ENCODE results near the gene ERG. TPM values are rescaled to one million over a fixed set of nuclear protein-coding genes. Genes with fewer than 3 reads are reported as not detected.

ERG gene
- total and polyA plus RNA-seq, 7 donors: 2.7 to 14.5 (median 7.6) TPM

DNA sequence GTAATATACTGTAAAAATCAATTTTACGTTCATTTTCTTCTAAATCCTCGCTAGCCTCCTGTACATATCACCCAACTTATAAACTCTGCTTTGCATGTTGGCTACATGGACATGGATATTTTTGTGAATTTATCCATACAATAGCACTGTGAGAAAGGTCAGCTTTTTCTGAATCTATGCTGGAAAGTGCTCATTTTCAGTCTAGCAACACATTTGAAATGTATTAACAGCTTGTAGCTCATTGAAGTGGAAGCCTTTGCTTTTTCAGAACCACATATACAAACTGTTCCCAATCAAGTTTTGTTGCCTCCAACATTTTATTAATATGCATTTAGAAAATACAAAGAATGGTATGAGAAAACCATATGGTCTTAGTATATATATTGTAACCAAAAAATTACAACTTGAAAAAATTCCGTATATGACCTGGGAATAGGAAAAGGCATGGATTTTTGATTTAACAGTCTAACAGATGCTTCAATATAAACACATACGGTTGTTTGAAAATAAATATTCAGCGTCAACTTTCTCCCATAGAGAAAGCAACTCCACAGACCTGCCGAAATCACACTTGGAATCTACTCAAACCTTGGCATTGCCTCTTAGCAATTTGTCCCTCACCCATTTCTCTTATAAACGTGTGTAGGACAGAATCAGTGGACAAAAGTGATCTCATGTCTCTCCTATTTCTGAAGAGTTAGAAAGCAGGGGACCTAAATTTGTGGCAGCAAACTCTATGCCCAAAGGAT lies 112.7 kb downstream of the ERG start:
- Histone ChIP-seq H3K4me3 (no peak overlapping the region), H3K36me3 (ENCODE audit: insufficient read depth in 1 of 2, low read depth in 1 of 2) (no peaks in the 10 kb centered on the region), H3K4me1 (no peaks in the 10 kb centered on the region), H3K27me3 (ENCODE audit: insufficient read depth in 3 of 3, low read length in 2 of 3) (peaks cover 0 to 1% (median 0%) of the 10 kb centered on the region in 3 donors), H3K27ac (no peak overlapping the region), H3K9me3 (no peaks in the 10 kb centered on the region)
- ATAC-seq (no peak), DNase-seq (no peak)
- 69 to 74% (median 71%) methylated on average over 7 of the region's 7 CpGs for WGBS, 3 donors
- TF ChIP-seq, protein P1, sequence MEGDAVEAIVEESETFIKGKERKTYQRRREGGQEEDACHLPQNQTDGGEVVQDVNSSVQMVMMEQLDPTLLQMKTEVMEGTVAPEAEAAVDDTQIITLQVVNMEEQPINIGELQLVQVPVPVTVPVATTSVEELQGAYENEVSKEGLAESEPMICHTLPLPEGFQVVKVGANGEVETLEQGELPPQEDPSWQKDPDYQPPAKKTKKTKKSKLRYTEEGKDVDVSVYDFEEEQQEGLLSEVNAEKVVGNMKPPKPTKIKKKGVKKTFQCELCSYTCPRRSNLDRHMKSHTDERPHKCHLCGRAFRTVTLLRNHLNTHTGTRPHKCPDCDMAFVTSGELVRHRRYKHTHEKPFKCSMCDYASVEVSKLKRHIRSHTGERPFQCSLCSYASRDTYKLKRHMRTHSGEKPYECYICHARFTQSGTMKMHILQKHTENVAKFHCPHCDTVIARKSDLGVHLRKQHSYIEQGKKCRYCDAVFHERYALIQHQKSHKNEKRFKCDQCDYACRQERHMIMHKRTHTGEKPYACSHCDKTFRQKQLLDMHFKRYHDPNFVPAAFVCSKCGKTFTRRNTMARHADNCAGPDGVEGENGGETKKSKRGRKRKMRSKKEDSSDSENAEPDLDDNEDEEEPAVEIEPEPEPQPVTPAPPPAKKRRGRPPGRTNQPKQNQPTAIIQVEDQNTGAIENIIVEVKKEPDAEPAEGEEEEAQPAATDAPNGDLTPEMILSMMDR (IDR thresholded peaks at IDR 0.05): no peak
- intact Hi-C loops (cut with DNase I): no loop called here

- TF ChIP-seq, protein P1 (IDR thresholded peaks at IDR 0.05): no peak
- no peak for DNase-seq
- WGBS, 3 donors: 24 to 25% (median 25%) methylated on average over 8 of the region's 8 CpGs
These were observed 113.4 kb downstream of the ERG start for GRCh38 chr21:38384675-38385426.

DNA sequence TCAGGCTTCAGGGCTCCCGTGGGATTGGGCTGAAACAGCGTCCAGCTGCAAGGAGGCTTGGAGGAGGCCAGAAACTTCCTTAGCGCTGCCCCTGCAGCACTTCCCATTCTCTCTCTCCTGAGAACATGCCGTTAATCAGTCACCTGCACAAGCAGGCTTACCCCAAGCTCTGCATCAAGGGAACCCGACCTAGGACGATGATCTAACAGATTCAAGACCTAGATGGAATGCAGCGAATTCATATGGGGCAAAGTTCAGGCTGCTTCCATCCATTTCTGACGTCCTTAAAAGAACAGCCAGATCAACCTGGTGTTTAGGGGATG lies 114.1 kb downstream of the ERG start:
- peaks cover 0 to 1% (median 0%) of the 10 kb centered on the region in 3 donors for H3K27me3 ChIP-seq (ENCODE audit: insufficient read depth in 3 of 3, low read length in 2 of 3)
- DNase-seq (no peak), ATAC-seq (no peak)
- H3K9me3 ChIP-seq: no peaks in the 10 kb centered on the region
- TF ChIP-seq, protein P1 (IDR thresholded peaks at IDR 0.05): no peak
- no peaks in the 10 kb centered on the region for H3K36me3 ChIP-seq (ENCODE audit: insufficient read depth in 1 of 2, low read depth in 1 of 2)
- H3K4me3 ChIP-seq: no peak overlapping the region
- no peak overlapping the region for H3K27ac ChIP-seq
- H3K4me1 ChIP-seq: no peaks in the 10 kb centered on the region
- 31 to 40% (median 33%) methylated on average over 8 of the region's 8 CpGs for WGBS, 3 donors
- intact Hi-C loops (cut with DNase I): no loop called here

More at GRCh38 chr21:38384675-38385426, 113.4 kb downstream of the ERG start:
- Histone ChIP-seq H3K27me3 (ENCODE audit: insufficient read depth in 3 of 3, low read length in 2 of 3) (peaks cover 0 to 1% (median 0%) of the 10 kb centered on the region in 3 donors), H3K36me3 (ENCODE audit: insufficient read depth in 1 of 2, low read depth in 1 of 2) (no peaks in the 10 kb centered on the region), H3K4me3 (no peak overlapping the region), H3K27ac (no peak overlapping the region), H3K4me1 (no peaks in the 10 kb centered on the region), H3K9me3 (no peaks in the 10 kb centered on the region)
- no peak for ATAC-seq
- intact Hi-C loops (cut with DNase I): no loop called here

- TF ChIP-seq, protein P1 (IDR thresholded peaks at IDR 0.05): no peak
- ATAC-seq (no peak), DNase-seq (no peak)
- Histone ChIP-seq H3K9me3 (no peaks in the 10 kb centered on the region), H3K4me3 (no peak overlapping the region), H3K36me3 (ENCODE audit: insufficient read depth in 1 of 2, low read depth in 1 of 2) (no peaks in the 10 kb centered on the region), H3K27ac (no peak overlapping the region), H3K4me1 (no peaks in the 10 kb centered on the region), H3K27me3 (ENCODE audit: insufficient read depth in 3 of 3, low read length in 2 of 3) (peaks cover 0 to 1% (median 0%) of the 10 kb centered on the region in 3 donors)
- intact Hi-C loops (cut with DNase I): no loop called here
- 80 to 82% (median 80%) methylated on average over 32 to 34 of the region's 34 CpGs for WGBS, 3 donors
These were observed 114.7 kb downstream of the ERG start for GRCh38 chr21:38383411-38384237.
